BE2C (cell line): Measurements from ENCODE around the gene SLC6A8.

Experiments used
- DNase-seq: peaks from one replicate; pipeline ENCODE4 v3.0.0-alpha.2; 2020
- H3K27me3 ChIP-seq: fragments of 250-450 bp; sonication (Bioruptor Pico); 2 replicates; pipeline ENCODE4 v1.5.1; 2020; ENCODE audit warnings: mild to moderate bottlenecking
- H3K36me3 ChIP-seq: fragments of 250-450 bp; sonication (Bioruptor Pico); 2 replicates; pipeline ENCODE4 v1.5.1; 2020; ENCODE audit warnings: mild to moderate bottlenecking
- H3K4me1 ChIP-seq: fragments of 250-450 bp; sonication (Bioruptor Pico); 2 replicates; pipeline ENCODE4 v1.5.1; 2020
- H3K4me3 ChIP-seq: 2 replicates; pipeline ENCODE4 v1.5.1; 2011; ENCODE audit warnings: low read depth, low read length
- H3K9me3 ChIP-seq: fragments of 250-450 bp; sonication (Bioruptor Pico); 2 replicates; pipeline ENCODE4 v1.5.1; 2020
- TF ChIP-seq, protein P1 (sequence below): IDR thresholded peaks from 2 replicates; pipeline ENCODE4 v1.5.1; 2012; ENCODE audit warnings: mild to moderate bottlenecking, low read depth, low read length

The SLC6A8 gene

DNA sequence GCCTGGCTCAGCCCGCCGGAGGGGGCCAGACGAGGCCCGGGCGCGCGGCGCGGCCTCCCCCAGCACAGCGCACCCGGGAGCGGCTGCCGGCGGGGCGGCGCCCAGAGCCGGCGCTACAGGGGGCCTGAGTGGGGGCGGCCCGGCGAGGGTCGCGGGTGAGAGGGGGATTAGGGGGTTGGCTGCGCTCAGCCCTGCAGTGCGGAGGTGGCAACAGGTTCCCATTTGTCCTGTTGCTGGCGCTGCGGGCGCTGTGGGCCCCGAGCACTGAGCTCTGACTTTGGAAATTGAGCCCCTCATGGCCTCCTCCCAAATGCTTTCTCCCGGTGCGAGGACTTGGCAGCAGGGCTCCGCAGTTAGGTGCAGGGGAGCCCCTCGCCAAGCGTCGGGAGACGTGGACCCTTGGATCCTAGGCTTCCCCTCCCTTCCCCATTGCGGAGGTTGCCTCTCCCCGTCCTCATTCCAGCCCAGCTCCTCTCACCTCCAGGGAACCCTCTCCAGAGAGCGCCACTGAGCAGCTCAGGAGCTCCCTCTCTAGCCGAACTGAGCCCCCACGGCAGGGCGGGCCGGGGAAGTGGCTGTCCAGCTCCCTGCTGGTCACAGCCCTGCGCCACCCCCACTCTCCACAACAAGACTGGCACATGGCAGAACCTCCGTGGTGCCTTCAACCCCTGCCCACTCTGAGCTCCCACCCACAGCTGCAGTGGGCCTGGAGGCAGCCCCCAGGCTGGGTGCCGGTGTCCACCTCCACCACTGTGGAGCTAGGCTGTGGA is 43.2 kb upstream of the SLC6A8 start:
- Histone ChIP-seq H3K27me3 (peaks cover 40% of the 10 kb centered on the region), H3K4me3 (peak overlapping the region; percentile 26; the same call in 1 of the 2 replicates), H3K9me3 (no peaks in the 10 kb centered on the region), H3K36me3 (no peaks in the 10 kb centered on the region), H3K4me1 (peaks cover under 1% of the 10 kb centered on the region; the same call in 1 of the 2 replicates)
- peak; percentile 41 for DNase-seq
- TF ChIP-seq, protein P1, sequence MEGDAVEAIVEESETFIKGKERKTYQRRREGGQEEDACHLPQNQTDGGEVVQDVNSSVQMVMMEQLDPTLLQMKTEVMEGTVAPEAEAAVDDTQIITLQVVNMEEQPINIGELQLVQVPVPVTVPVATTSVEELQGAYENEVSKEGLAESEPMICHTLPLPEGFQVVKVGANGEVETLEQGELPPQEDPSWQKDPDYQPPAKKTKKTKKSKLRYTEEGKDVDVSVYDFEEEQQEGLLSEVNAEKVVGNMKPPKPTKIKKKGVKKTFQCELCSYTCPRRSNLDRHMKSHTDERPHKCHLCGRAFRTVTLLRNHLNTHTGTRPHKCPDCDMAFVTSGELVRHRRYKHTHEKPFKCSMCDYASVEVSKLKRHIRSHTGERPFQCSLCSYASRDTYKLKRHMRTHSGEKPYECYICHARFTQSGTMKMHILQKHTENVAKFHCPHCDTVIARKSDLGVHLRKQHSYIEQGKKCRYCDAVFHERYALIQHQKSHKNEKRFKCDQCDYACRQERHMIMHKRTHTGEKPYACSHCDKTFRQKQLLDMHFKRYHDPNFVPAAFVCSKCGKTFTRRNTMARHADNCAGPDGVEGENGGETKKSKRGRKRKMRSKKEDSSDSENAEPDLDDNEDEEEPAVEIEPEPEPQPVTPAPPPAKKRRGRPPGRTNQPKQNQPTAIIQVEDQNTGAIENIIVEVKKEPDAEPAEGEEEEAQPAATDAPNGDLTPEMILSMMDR, result peak; percentile 27

DNA sequence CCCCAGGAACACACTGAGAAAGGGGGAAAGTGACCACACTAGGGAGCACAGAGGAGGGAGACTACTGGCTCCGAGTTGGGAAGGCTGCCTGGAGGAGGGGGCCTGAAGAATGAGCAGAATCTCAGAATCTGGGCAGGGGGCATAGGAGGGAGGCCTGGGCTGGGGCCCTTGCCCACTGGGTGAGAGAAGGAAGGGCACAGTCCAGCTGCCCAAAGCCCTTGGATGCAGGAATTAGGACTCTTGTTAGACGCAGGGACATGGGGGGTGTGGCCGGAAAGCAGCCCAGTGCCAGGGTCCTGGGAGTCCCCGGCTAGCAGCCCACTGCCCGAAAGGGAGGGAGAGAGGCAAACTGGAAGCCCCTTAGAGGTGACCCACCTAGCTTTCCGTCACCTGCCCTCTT is 42.6 kb upstream of the SLC6A8 start:
- Histone ChIP-seq H3K4me3 (no peak overlapping the region), H3K36me3 (no peaks in the 10 kb centered on the region), H3K9me3 (no peaks in the 10 kb centered on the region), H3K4me1 (no peaks in the 10 kb centered on the region), H3K27me3 (peaks cover 40% of the 10 kb centered on the region)
- DNase-seq, result no peak
- TF ChIP-seq, protein P1, result no peak

DNA sequence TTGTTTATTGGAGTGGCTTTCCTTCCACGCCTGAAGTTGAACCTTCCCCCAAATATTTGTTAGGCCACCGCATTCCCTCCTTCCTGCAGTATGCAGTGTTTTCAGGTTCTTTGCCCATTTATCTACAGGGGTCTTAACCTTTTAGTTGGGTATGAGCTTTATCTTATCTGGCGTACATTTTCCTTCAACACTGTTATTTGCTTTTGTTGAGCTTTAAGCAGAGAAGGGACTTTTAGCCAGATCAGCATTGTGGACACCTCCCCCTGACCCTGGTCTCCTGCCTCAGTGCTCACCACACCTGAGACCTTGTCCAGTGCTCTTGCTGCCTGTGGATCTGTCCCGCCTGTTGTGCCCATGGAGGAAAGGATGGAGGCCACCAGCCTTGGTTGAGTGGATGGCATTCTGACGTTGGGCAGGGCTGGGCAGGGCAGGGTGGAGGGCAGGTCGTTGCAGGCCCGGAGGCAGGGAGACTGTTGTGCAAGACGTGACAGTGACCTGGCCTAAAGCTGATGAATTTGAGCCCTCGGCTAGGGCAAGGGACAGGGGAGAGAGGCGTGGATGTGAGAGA is 41.7 kb upstream of the SLC6A8 start:
- no peaks in the 10 kb centered on the region for H3K9me3 ChIP-seq
- peaks cover 40% of the 10 kb centered on the region for H3K27me3 ChIP-seq
- TF ChIP-seq, protein P1, result no peak
- H3K36me3 ChIP-seq, result no peaks in the 10 kb centered on the region
- H3K4me3 ChIP-seq, result no peak overlapping the region
- no peak for DNase-seq
- H3K4me1 ChIP-seq, result no peaks in the 10 kb centered on the region

DNA sequence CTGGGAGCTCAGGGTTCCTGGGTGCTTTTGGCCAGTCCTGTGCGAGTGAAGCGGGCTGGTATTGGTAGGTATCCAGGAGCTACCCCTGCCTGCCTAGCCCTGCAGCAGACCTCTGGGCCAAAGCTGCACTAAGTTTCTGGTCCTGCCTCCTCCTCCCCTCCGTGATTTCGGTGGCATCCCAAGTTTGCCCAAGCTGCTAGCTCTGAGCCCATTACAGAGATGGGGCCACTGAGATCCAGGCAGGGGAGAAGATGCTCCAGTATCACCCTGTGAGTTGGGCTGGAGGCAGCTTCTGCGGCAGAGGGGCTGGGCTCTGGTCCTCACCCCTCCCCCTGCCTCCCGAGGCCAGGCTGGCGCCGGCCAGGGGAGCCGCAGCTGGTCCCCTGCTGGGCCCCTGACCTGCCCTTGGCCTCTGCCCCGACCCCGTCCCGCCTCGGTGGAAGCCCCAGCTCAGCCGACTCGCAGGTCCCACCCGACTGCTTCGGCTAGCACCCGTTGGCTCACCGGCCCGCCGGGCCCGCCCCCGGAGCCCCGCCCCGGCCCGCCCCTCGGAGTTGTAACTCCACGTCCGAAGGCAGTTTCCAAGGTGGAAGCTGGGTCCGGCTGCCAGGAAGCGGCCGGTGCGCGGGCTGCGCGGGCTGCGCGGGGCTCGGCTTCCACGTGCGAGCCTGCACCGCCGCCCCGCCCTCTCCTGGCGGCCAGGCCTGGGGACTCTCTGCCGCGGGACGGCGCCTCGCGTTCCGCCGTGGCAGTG is 40.9 kb upstream of the SLC6A8 start, which contains the start of gene DUSP9:
Gene DUSP9, plus strand, starts transcription at position 584 of the 754 bp plus-strand sequence. CDS start 751 bp downstream, outside the sequence.
- Histone ChIP-seq H3K36me3 (no peaks in the 10 kb centered on the region), H3K27me3 (peaks cover 40% of the 10 kb centered on the region), H3K4me3 (no peak within 1 kb of the TSS), H3K4me1 (no peaks in the 10 kb centered on the region), H3K9me3 (no peaks in the 10 kb centered on the region)
- DNase-seq, result peak; percentile 52
- TF ChIP-seq, protein P1, result no peak

DNA sequence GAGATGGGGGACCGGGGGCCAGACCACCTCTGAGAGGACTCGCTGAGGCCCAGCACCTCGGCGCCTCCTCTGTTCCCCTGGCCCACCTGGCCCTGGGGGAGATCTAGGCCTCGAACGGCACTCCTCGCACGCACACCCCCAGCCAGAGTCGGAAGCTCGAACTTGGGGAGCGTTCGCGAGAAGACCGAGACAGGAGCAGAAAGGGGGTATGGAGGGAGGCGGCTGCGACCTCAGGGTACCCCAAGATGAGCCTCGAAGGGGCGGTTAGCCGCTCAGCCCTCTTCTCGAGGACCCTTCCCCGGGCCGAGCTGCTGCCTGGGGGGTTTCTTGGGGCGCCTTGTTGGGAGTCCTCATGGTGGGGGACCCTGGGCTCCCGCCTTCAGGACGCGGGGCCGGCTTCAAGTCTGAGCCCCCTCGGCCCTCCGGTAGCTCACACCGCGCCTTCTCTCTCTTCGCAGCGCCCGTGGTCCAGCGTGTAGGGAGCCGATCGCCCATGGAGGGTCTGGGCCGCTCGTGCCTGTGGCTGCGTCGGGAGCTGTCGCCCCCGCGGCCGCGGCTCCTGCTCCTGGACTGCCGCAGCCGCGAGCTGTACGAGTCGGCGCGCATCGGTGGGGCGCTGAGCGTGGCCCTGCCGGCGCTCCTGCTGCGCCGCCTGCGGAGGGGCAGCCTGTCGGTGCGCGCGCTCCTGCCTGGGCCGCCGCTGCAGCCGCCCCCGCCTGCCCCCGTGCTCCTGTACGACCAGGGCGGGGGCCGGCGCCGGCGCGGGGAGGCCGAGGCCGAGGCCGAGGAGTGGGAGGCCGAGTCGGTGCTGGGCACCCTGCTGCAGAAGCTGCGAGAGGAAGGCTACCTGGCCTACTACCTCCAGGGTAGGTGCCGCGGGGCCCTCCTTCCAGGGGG is 40.0 kb upstream of the SLC6A8 start:
- Histone ChIP-seq H3K27me3 (peaks cover 39% of the 10 kb centered on the region), H3K4me3 (no peak overlapping the region), H3K36me3 (no peaks in the 10 kb centered on the region), H3K9me3 (no peaks in the 10 kb centered on the region), H3K4me1 (no peaks in the 10 kb centered on the region)
- DNase-seq, result no peak
- TF ChIP-seq, protein P1, result no peak
